Duodenal mucosa (tissue), 2 donors: Measurements from ENCODE around the gene MYO16.

ENCODE experiments used
- H3K27ac ChIP-seq: one replicate; pipeline ENCODE4 v1.7.0; 2013; ENCODE audit warnings: low read depth, low read length
- H3K27me3 ChIP-seq, 2 donors: one replicate each; pipeline ENCODE4 v1.7.0; 2013; ENCODE audit warnings: low read length in 2 of 2, control low read depth in 1 of 2; ENCODE audit not compliant: insufficient read depth in 2 of 2, control insufficient read depth in 1 of 2
- H3K36me3 ChIP-seq, 2 donors: one replicate each; pipeline ENCODE4 v1.7.0; 2013; ENCODE audit warnings: low read length in 2 of 2, control low read depth in 1 of 2; ENCODE audit not compliant: insufficient read depth in 2 of 2, control insufficient read depth in 1 of 2
- H3K4me1 ChIP-seq, 2 donors: one replicate each; pipeline ENCODE4 v1.7.0; 2013; ENCODE audit warnings: low read length in 2 of 2, control low read depth in 1 of 2; ENCODE audit not compliant: insufficient read depth in 2 of 2, control insufficient read depth in 1 of 2
- H3K4me3 ChIP-seq, 2 donors: one replicate each; pipeline ENCODE4 v1.7.0; 2013; ENCODE audit warnings: low read length in 2 of 2, low read depth in 1 of 2
- H3K9ac ChIP-seq, 2 donors: one replicate each; pipeline ENCODE4 v1.7.0; 2013; ENCODE audit warnings: low read length in 2 of 2, low read depth in 1 of 2
- H3K9me3 ChIP-seq, 2 donors: one replicate each; pipeline ENCODE4 v1.7.0; 2013; ENCODE audit warnings: low read length in 2 of 2, control low read depth in 1 of 2; ENCODE audit not compliant: control insufficient read depth in 1 of 2

Gene MYO16

DNA sequence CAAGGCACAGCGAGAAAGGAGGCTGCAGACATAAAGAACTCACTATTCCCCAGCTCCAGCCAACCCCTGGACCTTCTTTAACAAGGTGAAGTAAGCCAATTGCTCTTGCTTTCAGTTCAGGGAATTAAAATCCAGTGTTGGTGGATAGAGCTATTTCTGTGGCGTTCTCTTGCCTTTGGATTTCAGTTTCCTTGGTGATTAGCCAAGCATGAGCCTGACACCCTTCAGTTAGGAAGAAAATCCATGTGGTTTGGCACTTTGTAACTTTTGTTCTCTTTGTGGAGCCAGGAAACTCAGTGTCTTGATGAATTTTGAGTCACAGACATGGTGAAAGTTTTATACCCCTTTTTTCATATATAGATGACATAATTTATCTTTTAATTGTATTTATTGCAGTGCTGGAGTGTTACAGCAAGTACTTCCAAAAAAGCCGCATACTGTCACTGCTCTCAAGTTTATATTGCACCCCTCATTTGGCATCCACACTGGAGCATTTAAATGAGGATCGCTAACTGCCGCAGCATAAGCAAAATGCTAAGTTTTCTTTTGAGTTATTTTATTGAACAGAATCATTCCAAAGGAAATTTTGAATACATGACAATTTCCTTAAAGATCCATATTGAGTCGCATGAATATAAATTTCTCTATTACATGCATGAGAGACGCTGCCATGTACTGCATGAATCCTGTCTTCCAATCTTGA, 406.8 kb downstream of the MYO16 start:
- Histone ChIP-seq H3K9ac (no peak overlapping the region), H3K27me3 (no peaks in the 10 kb centered on the region)

DNA sequence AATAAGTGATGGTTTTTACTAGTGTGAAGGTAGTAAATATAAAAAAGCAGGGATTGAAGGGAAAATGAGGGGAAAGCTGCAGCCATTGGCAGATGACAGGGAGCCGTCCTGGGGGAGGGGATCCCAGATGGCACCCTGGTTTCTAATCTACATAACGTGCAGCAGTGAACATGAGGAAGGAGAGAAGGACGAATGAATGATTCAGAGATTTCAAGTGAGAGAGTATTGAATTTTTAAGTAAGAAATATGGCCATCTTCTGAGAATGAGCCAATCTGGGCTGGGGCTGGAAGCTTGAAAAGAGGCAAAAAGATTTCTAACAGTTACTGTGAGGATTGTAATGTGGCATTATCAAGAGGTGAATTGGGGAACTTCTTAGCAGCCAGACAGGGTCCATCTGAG, 414.2 kb downstream of the MYO16 start:
- H3K9me3 ChIP-seq = no peaks in the 10 kb centered on the region
- H3K9ac ChIP-seq = no peak overlapping the region
- H3K4me3 ChIP-seq = no peak overlapping the region
- no peaks in the 10 kb centered on the region for H3K36me3 ChIP-seq
- no peak overlapping the region for H3K27ac ChIP-seq
- no peaks in the 10 kb centered on the region for H3K27me3 ChIP-seq
- no peaks in the 10 kb centered on the region for H3K4me1 ChIP-seq

More for the DNA sequence above, 406.8 kb downstream of the MYO16 start:
- Histone ChIP-seq H3K4me3 (no peak overlapping the region), H3K36me3 (no peaks in the 10 kb centered on the region), H3K4me1 (no peaks in the 10 kb centered on the region), H3K9me3 (no peaks in the 10 kb centered on the region), H3K27ac (no peak overlapping the region)

GRCh38 chr13:109055850-109056249, 426.4 kb downstream of the MYO16 start:
- Histone ChIP-seq H3K4me1 (no peaks in the 10 kb centered on the region), H3K27ac (no peak overlapping the region), H3K36me3 (no peaks in the 10 kb centered on the region), H3K4me3 (no peak overlapping the region), H3K9me3 (no peaks in the 10 kb centered on the region), H3K9ac (no peak overlapping the region), H3K27me3 (no peaks in the 10 kb centered on the region)

DNA sequence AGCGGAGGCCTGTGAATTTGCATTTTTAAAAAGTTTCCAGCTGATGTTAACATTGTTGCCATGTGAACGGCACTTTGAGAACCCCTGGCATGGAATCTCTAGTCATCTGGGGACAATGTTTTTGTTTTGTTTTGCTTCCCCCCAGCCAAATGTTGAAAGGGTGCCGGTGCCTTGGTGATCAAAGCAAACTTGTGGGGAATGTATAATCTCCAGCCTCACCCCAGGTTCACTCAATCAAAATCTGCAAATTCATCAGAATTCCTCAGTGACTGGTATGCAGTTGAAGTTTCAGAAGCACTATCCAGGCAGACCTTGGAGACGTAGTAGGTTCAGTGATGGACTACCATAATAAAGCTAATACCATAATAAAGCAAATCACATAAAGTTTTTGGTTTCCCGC, 428.7 kb downstream of the MYO16 start:
- no peak overlapping the region for H3K27ac ChIP-seq
- no peaks in the 10 kb centered on the region for H3K27me3 ChIP-seq
- no peaks in the 10 kb centered on the region for H3K36me3 ChIP-seq
- no peaks in the 10 kb centered on the region for H3K9me3 ChIP-seq
- H3K4me1 ChIP-seq = no peaks in the 10 kb centered on the region
- no peak overlapping the region for H3K4me3 ChIP-seq
- H3K9ac ChIP-seq = no peak overlapping the region

- Histone ChIP-seq H3K4me3 (no peak overlapping the region), H3K9me3 (no peaks in the 10 kb centered on the region), H3K4me1 (no peaks in the 10 kb centered on the region), H3K36me3 (no peaks in the 10 kb centered on the region), H3K27ac (no peak overlapping the region), H3K9ac (no peak overlapping the region), H3K27me3 (no peaks in the 10 kb centered on the region)
Observed at GRCh38 chr13:109072505-109072904, 443.1 kb downstream of the MYO16 start.

DNA sequence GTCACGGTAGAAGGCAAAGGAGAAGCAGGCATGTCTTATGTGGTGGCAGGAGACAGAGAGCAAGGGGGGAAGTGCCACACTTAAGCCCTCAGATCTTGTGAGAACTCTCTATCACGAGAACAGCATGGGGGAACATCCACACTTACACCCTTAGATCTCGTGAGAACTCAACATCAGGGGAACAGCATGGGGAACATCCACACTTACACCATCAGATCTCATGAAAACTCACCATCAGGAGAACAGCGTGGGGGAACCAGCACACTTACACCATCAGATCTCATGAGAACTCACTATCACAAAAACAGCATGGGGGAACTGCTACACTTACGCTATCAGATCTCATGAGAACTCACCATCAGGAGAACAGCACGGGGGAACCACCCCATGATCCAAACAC, 445.0 kb downstream of the MYO16 start:
- H3K4me1 ChIP-seq = no peaks in the 10 kb centered on the region
- no peaks in the 10 kb centered on the region for H3K9me3 ChIP-seq
- H3K36me3 ChIP-seq = no peaks in the 10 kb centered on the region
- no peak overlapping the region for H3K27ac ChIP-seq
- no peak overlapping the region for H3K9ac ChIP-seq
- H3K4me3 ChIP-seq = no peak overlapping the region
- H3K27me3 ChIP-seq = no peaks in the 10 kb centered on the region

DNA sequence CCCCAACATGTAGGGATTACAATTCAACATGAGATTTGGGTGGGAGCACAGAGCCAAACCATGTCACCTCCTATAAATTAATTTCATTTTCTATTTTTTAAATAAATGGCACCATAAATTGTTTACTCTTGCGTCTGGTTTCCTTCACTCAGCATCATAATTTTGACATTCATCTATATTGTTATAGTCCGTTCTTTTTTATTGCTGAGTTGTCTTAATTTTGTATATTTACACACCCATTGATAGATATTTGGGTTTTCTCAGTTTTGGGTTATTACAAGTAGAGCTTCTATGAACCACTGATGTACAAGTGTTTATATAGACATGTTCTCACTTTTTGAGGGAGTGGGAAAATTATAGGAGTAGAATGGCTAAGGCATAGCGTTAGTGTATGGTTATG, 445.4 kb downstream of the MYO16 start:
- Histone ChIP-seq H3K36me3 (no peaks in the 10 kb centered on the region), H3K4me1 (no peaks in the 10 kb centered on the region), H3K27ac (no peak overlapping the region), H3K4me3 (no peak overlapping the region), H3K9ac (no peak overlapping the region), H3K9me3 (no peaks in the 10 kb centered on the region), H3K27me3 (no peaks in the 10 kb centered on the region)

- H3K4me1 ChIP-seq = no peaks in the 10 kb centered on the region
- no peaks in the 10 kb centered on the region for H3K9me3 ChIP-seq
- peaks cover 0 to 3% of the 10 kb centered on the region in 2 donors for H3K27me3 ChIP-seq
- no peak overlapping the region for H3K27ac ChIP-seq
- H3K4me3 ChIP-seq = no peak overlapping the region
- H3K9ac ChIP-seq = no peak overlapping the region
- H3K36me3 ChIP-seq = no peaks in the 10 kb centered on the region
Observed at GRCh38 chr13:109087916-109088623, 458.7 kb downstream of the MYO16 start.

DNA sequence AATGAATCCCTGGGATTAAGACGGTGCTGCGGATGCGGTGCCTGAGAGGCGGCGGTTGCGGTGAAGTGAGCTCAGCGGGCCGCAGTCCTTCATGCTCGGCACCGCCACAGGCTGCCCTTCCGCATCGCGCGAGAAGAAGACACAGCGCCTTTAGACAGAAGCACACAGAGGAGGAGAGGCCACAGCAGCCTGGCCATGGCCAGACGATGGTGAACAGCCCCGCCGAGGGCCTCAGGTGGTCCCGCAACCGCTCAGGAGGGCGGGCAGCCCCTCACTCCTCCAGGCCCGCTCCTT, 459.2 kb downstream of the MYO16 start:
- Histone ChIP-seq H3K27me3 (peaks cover 0 to 3% of the 10 kb centered on the region in 2 donors), H3K9ac (no peak overlapping the region), H3K36me3 (no peaks in the 10 kb centered on the region), H3K4me3 (no peak overlapping the region), H3K9me3 (no peaks in the 10 kb centered on the region), H3K4me1 (no peaks in the 10 kb centered on the region), H3K27ac (no peak overlapping the region)

- Histone ChIP-seq H3K9ac (no peak overlapping the region), H3K9me3 (no peaks in the 10 kb centered on the region), H3K4me3 (no peak overlapping the region), H3K36me3 (no peaks in the 10 kb centered on the region), H3K4me1 (no peaks in the 10 kb centered on the region), H3K27me3 (peaks cover 0 to 3% of the 10 kb centered on the region in 2 donors), H3K27ac (no peak overlapping the region)
Observed at GRCh38 chr13:109090796-109091195, 461.4 kb downstream of the MYO16 start.
